GM06990 (cell line): Measurements from ENCODE around the gene TNIK.

ENCODE experiments used
- DNase-seq: peaks from one replicate; pipeline ENCODE4 v3.0.0-alpha.2; 2011; ENCODE audit not compliant: insufficient read length; ENCODE audit errors: extremely low read depth
- H3K27me3 ChIP-seq: replicated peaks from 2 replicates; pipeline ENCODE4 v1.6.0; 2011; ENCODE audit warnings: low read length; ENCODE audit not compliant: control insufficient read depth, insufficient read depth
- H3K36me3 ChIP-seq: 2 replicates; pipeline ENCODE4 v1.5.1; 2011; ENCODE audit warnings: low read length; ENCODE audit not compliant: control insufficient read depth, insufficient read depth
- H3K4me3 ChIP-seq: replicated peaks from 2 replicates; pipeline ENCODE4 v1.5.1; 2011; ENCODE audit warnings: low read depth, mild to moderate bottlenecking, control low read depth, low read length
- CTCF ChIP-seq: IDR thresholded peaks from 2 replicates; pipeline ENCODE4 v1.5.1; 2011; ENCODE audit warnings: low read length, control low read depth, mild to moderate bottlenecking, inconsistent platforms; ENCODE audit not compliant: insufficient read depth, poor library complexity, severe bottlenecking

Gene TNIK

GRCh38 chr3:171481011-171481410 is 20.8 kb upstream of the TNIK start:
- H3K27me3 ChIP-seq: no peaks in the 10 kb centered on the region
- DNase-seq: no peak
- TF ChIP-seq CTCF: no peak
- no peaks in the 10 kb centered on the region for H3K36me3 ChIP-seq
- H3K4me3 ChIP-seq: peak overlapping the region; percentile 7; the same call in 1 of the 2 replicates

DNA sequence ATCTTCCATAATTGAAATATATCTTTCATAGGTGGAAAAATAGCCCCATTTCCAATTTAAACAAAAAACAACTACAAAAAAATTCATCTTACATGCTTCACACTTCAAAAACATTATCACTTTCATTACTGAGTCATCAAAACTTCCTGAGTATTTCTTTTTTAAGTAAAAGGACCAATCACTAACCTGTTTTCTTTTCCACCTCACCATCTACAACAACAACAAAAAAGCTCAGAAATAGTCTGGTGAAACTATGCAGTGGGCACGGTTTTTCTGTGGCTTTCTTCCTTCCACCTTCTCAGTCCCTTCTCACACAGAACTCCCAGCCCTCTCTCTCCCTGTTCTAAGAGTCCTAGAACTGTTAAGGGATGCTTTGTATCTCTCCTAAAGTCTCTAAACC is 20.3 kb upstream of the TNIK start:
- Histone ChIP-seq H3K4me3 (peak overlapping the region; percentile 7; the same call in 1 of the 2 replicates), H3K36me3 (no peaks in the 10 kb centered on the region), H3K27me3 (no peaks in the 10 kb centered on the region)
- DNase-seq: no peak
- TF ChIP-seq CTCF: no peak

DNA sequence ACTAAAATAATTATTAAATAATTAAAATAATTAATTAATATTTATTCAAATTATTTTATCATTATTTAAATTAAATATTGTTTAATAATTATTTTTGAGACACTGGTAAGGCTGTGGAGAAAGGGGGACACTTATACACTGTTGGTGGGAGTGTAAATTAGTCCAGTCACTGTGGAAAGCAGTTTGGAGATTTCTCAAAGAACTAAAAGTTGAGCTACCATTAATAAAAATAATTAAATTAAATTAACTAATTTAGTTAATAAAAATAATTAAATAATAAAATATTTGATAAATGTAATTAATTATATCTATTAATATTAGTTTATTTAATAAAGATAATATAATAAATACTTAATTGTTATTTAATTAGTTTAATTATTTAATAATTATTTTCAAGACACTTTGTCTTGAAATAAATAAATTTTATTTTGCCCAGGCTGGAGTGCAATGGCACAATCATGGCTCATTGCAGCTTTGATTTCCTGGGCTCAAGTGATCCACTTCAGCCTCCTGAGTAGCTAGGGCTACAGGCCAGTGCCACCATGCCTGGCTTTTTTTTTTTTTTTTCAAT is 16.4 kb upstream of the TNIK start:
- H3K36me3 ChIP-seq: no peaks in the 10 kb centered on the region
- no peak overlapping the region for H3K4me3 ChIP-seq
- no peak for DNase-seq
- no peaks in the 10 kb centered on the region for H3K27me3 ChIP-seq
- TF ChIP-seq CTCF: no peak

DNA sequence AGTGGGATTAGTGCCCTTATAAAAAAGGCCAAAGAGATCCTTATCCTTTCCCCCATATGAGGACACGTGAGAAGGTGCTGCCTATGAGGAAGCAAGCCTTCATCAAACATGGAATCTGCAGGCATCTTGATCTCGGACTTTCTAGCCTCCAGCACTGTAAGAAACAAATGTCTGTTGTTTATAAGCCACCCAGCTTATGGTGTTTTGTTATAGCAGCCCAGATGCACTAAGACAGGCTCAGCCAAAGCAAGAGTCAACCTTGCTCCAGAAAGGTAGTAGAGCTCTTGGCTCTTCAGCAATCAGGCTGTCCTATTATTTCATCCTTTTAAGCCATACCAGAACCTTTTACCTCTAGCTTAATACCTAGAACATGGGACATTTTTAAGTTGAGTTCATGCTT is 12.3 kb upstream of the TNIK start:
- Histone ChIP-seq H3K27me3 (no peaks in the 10 kb centered on the region), H3K36me3 (no peaks in the 10 kb centered on the region), H3K4me3 (no peak overlapping the region)
- no peak for TF ChIP-seq CTCF
- DNase-seq: no peak

- Histone ChIP-seq H3K27me3 (no peaks in the 10 kb centered on the region), H3K36me3 (no peaks in the 10 kb centered on the region), H3K4me3 (no peak overlapping the region)
- TF ChIP-seq CTCF: no peak
- DNase-seq: no peak
These were observed 10.6 kb upstream of the TNIK start for GRCh38 chr3:171470714-171471227.

DNA sequence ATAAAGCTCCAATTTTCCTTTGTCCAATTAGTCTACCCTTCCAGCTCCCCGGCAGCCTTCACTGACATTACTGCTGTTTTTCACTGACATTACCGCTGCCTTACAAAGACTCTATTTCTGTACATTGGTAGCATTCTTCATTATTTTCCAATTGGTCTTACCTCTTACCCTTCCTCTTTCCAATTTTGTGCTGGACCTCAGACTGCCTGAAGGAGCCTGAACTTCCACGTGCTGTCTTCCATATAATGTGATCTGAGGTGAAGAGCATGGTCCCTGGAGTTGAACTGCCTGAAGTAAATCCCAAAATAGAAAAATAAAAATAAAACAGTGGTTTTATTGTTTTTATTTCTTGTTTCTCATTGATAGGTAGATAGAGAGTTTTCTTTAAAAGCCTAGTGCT is 9.2 kb upstream of the TNIK start:
- DNase-seq: no peak
- Histone ChIP-seq H3K27me3 (no peaks in the 10 kb centered on the region), H3K4me3 (no peak overlapping the region), H3K36me3 (no peaks in the 10 kb centered on the region)
- TF ChIP-seq CTCF: no peak
